ENCODE results near the gene TRPM2. TPM values are rescaled to one million over a fixed set of nuclear protein-coding genes. Genes with fewer than 3 reads are reported as not detected.

TRPM2 gene
- total RNA-seq, 4 donors from 2014 or later = 0.40 to 6.9 (median 2.5) TPM

- Histone ChIP-seq H3K27me3 (peaks cover 0 to 23% (median 0%) of the 10 kb centered on the region in 4 donors), H3K27ac (peak within 1 kb of the TSS in 3 of 4 donors; percentile 38 to 73 (median 52)), H3K4me1 (peaks cover 4 to 20% (median 8%) of the 10 kb centered on the region in 3 donors), H3K36me3 (no peaks in the 10 kb centered on the region), H3K9me3 (peaks cover 0 to 5% (median 0%) of the 10 kb centered on the region in 3 donors), H3K4me3 (peak within 1 kb of the TSS; percentile 52 to 87 (median 74))
- WGBS, 2 donors = 14 to 22% methylated on average over 9 to 18 of the region's 45 CpGs
- peak; percentile 44 for DNase-seq
- TF ChIP-seq CTCF (IDR thresholded peaks at IDR 0.05) (no peak), POLR2A (IDR thresholded peaks at IDR 0.05) (no peak)
- intact Hi-C loops (cut with DNase I) = no loop called here
Measured at GRCh38 chr21:44454747-44455523, 101.5 kb downstream of the TRPM2 start, which contains the start of gene LRRC3. TSS of gene LRRC3 (plus strand) at chr21:44455510. CDS start at chr21:44456645, 1,135 bp downstream.

GRCh38 chr21:44455524-44456213 lies 102.2 kb downstream of the TRPM2 start:
- H3K9me3 ChIP-seq = peaks cover 0 to 5% (median 0%) of the 10 kb centered on the region in 3 donors
- no peaks in the 10 kb centered on the region for H3K36me3 ChIP-seq
- H3K27me3 ChIP-seq = peaks cover 0 to 16% (median 0%) of the 10 kb centered on the region in 4 donors
- peaks cover 4 to 20% (median 8%) of the 10 kb centered on the region in 3 donors for H3K4me1 ChIP-seq
- peak overlapping the region in 3 of 4 donors; percentile 38 to 73 (median 52) for H3K27ac ChIP-seq
- H3K4me3 ChIP-seq = peak overlapping the region; percentile 52 to 87 (median 74)
- WGBS, 2 donors = no CpG with 5 or more reads among the region's 72 CpGs
- no peak for DNase-seq
- no peak for TF ChIP-seq POLR2A (IDR thresholded peaks at IDR 0.05)
- peak in 1 of 6 experiments; percentile 12 for TF ChIP-seq CTCF (IDR thresholded peaks at IDR 0.05)
- intact Hi-C loops (cut with DNase I) = no loop called here

- no peak for DNase-seq
- Histone ChIP-seq H3K36me3 (no peaks in the 10 kb centered on the region), H3K27ac (peak overlapping the region in 1 of 4 donors; percentile 38), H3K9me3 (peaks cover 0 to 5% (median 0%) of the 10 kb centered on the region in 3 donors), H3K27me3 (peaks cover 0 to 10% (median 0%) of the 10 kb centered on the region in 4 donors), H3K4me1 (peaks cover 4 to 20% (median 8%) of the 10 kb centered on the region in 3 donors), H3K4me3 (peak overlapping the region; percentile 52 to 87 (median 74))
- 80 to 93% methylated on average over 14 of the region's 35 CpGs for whole genome bisulfite sequencing, 2 donors
- TF ChIP-seq POLR2A (IDR thresholded peaks at IDR 0.05) (no peak), CTCF (IDR thresholded peaks at IDR 0.05) (no peak)
- intact Hi-C loops (cut with DNase I) = no loop called here
Measured at GRCh38 chr21:44456214-44456914, 102.9 kb downstream of the TRPM2 start.

GRCh38 chr21:44456915-44457736 lies 103.7 kb downstream of the TRPM2 start:
- TF ChIP-seq CTCF (IDR thresholded peaks at IDR 0.05) = no peak
- TF ChIP-seq POLR2A (IDR thresholded peaks at IDR 0.05) = no peak
- Histone ChIP-seq H3K36me3 (no peaks in the 10 kb centered on the region), H3K4me3 (no peak overlapping the region), H3K9me3 (peaks cover 0 to 5% (median 0%) of the 10 kb centered on the region in 3 donors), H3K27ac (no peak overlapping the region), H3K27me3 (peaks cover 0 to 4% (median 0%) of the 10 kb centered on the region in 4 donors), H3K4me1 (peaks cover 4 to 20% (median 8%) of the 10 kb centered on the region in 3 donors)
- DNase-seq = no peak
- 89 to 93% methylated on average over 8 to 9 of the region's 44 CpGs for WGBS, 2 donors
- intact Hi-C loops (cut with DNase I) = no loop called here

Data from esophagus squamous epithelium (tissue), 5 donors.